Erythroblast (primary cell): ENCODE results near the gene SRSF12.

Source experiments
- GATA1 ChIP-seq: IDR thresholded peaks from 2 replicates; pipeline ENCODE4 v1.6.1; 2011; ENCODE audit warnings: low read depth, mild to moderate bottlenecking, control low read depth, low read length, moderate library complexity
- POLR2A ChIP-seq: IDR thresholded peaks from 2 replicates; pipeline ENCODE4 v1.6.1; 2011; ENCODE audit warnings: mild to moderate bottlenecking, low read length

- TF ChIP-seq POLR2A (no peak), GATA1 (no peak)
Measured at GRCh38 chr6:89161326-89162046, 43.6 kb upstream of the SRSF12 start.
